ENCODE results near the gene ABCA6. TPM values are rescaled to one million over a fixed set of nuclear protein-coding genes. Genes with fewer than 3 reads are reported as not detected.

The ABCA6 gene
- 0.22 and 0.59 TPM in 2 replicates for polyA plus RNA-seq (2011; rRNA removed)
- polyA minus RNA-seq (2011; rRNA and poly(A)+ RNA removed): 0.57 TPM in 2 replicates

DNA sequence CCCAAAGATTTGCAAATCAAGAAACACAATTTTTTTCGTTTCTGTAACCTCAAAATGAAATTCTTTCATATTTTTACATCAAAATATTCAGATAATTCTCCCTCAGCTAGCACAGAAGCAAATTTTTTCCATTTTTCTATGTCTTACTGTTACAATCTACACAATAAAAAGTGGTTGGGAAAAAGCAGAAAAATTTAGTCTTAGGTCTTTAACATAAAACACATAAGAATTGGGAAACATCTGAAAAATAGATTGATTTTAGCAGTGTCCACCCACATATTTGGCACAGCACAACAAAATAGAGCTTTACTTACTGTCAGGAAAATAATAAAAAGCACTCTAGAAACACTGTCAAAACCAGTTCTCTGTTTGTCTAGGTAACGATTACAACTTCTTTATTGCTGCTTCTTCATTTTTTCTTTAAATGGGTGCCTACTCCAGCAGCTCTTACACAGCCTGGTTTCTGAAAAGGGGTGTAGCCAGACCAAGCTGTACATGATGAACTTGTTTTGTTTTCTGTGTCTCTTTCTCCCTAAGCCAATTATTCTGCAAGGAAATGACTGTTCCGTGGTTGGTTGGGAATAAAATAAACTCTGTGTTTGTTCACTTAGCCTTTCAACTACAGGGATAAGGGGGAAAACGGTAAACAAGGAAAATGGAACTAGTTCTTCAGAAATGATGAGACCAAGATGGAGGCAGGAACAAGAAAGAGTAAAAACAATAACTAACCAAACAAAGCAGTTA is at the start of gene ABCA6:
TSS of gene ABCA6 (minus strand) at position 465 of the 744 bp plus-strand sequence. CDS start 1,192 bp downstream, outside the sequence.
- ChIA-PET POLR2A (no interaction called here), CTCF (no interaction called here)
- Histone ChIP-seq H3K36me3 (ENCODE audit: control insufficient read depth, insufficient read depth, low read length) (no peaks in the 10 kb centered on the region), H3K4me3 (ENCODE audit: low read depth, low read length) (no peak within 1 kb of the TSS), H3K27me3 (ENCODE audit: control insufficient read depth, insufficient read depth, low read length) (no peaks in the 10 kb centered on the region)
- peak; percentile 20 for DNase-seq (ENCODE audit: low read depth)
- TF ChIP-seq CTCF (IDR thresholded peaks at IDR 0.05; ENCODE audit: insufficient read depth, low read depth, low read length): no peak

GRCh38 chr17:69188796-69189195 is 47.1 kb upstream of the ABCA6 start:
- Histone ChIP-seq H3K36me3 (ENCODE audit: control insufficient read depth, insufficient read depth, low read length) (no peaks in the 10 kb centered on the region), H3K4me3 (ENCODE audit: low read depth, low read length) (no peak overlapping the region), H3K27me3 (ENCODE audit: control insufficient read depth, insufficient read depth, low read length) (no peaks in the 10 kb centered on the region)
- no peak for DNase-seq (ENCODE audit: low read depth)
- CTCF ChIA-PET: no interaction called here
- POLR2A ChIA-PET: no interaction called here
- no peak for TF ChIP-seq CTCF (IDR thresholded peaks at IDR 0.05; ENCODE audit: insufficient read depth, low read depth, low read length)

DNA sequence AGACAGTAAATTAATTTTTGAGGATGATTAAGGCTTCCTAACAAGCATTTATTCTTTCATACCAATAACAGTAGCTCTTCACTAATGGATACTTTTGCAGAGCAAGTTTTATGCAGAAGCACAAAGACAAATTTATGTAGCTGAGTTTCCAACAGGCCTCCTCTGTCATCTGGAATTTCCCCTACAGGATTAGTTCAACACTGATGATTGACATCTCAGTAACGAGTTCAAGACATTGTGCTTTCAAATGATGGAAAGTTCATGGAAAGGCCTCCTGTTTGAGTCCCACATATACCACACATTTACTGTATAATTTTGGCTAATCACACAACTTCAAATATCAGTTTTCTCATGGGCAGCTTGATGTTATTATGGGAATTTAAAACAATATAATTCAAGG is 46.4 kb upstream of the ABCA6 start:
- TF ChIP-seq CTCF (IDR thresholded peaks at IDR 0.05; ENCODE audit: insufficient read depth, low read depth, low read length): no peak
- POLR2A ChIA-PET: no interaction called here

DNA sequence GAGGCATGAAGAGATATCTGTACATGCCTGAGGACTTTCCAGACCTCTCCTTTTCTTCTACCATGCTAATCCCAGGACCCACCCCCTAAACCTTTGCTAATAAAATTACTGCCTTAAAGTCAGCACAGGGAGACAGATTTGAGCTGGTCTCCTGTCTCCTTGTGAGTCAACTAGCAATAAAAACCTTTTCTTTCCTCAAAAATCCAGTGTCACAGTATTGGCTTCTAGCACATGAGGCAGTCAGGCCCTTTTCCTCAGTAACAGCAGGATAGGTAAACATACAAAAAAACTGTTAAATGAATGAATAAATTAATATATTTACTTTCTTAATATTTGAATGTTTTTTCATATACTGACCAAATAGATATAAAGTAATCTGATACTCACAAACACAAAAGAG is 45.6 kb upstream of the ABCA6 start:
- no peak for DNase-seq (ENCODE audit: low read depth)
- no peak for TF ChIP-seq CTCF (IDR thresholded peaks at IDR 0.05; ENCODE audit: insufficient read depth, low read depth, low read length)
- H3K27me3 ChIP-seq (ENCODE audit: control insufficient read depth, insufficient read depth, low read length): no peaks in the 10 kb centered on the region
- H3K4me3 ChIP-seq (ENCODE audit: low read depth, low read length): no peak overlapping the region
- no peaks in the 10 kb centered on the region for H3K36me3 ChIP-seq (ENCODE audit: control insufficient read depth, insufficient read depth, low read length)
- CTCF ChIA-PET: no interaction called here
- POLR2A ChIA-PET: no interaction called here

More for the DNA sequence above, 46.4 kb upstream of the ABCA6 start:
- Histone ChIP-seq H3K36me3 (ENCODE audit: control insufficient read depth, insufficient read depth, low read length) (no peaks in the 10 kb centered on the region), H3K27me3 (ENCODE audit: control insufficient read depth, insufficient read depth, low read length) (no peaks in the 10 kb centered on the region), H3K4me3 (ENCODE audit: low read depth, low read length) (no peak overlapping the region)
- no peak for DNase-seq (ENCODE audit: low read depth)
- CTCF ChIA-PET: no interaction called here

GRCh38 chr17:69179227-69179952 is 37.7 kb upstream of the ABCA6 start:
- POLR2A ChIA-PET: no interaction called here
- H3K4me3 ChIP-seq (ENCODE audit: low read depth, low read length): no peak overlapping the region
- CTCF ChIA-PET: no interaction called here
- no peak for TF ChIP-seq CTCF (IDR thresholded peaks at IDR 0.05; ENCODE audit: insufficient read depth, low read depth, low read length)
- H3K36me3 ChIP-seq (ENCODE audit: control insufficient read depth, insufficient read depth, low read length): no peaks in the 10 kb centered on the region
- DNase-seq (ENCODE audit: low read depth): no peak
- no peaks in the 10 kb centered on the region for H3K27me3 ChIP-seq (ENCODE audit: control insufficient read depth, insufficient read depth, low read length)

All from BJ (cell line).